ENCODE measurements around the gene TPST1. TPM values are rescaled to one million over a fixed set of nuclear protein-coding genes. Genes with fewer than 3 reads are reported as not detected.

Gene TPST1
- total RNA-seq, 4 donors from 2014 or later, result 1.5 to 28.3 (median 9.7) TPM

- no peak overlapping the region for H3K4me3 ChIP-seq
- no peak for TF ChIP-seq POLR2A (IDR thresholded peaks at IDR 0.05)
- intact Hi-C loops (cut with DNase I; ENCODE audit: low total_unique reads) (loop anchor here (10.0 kb wide), 1 partner anchor 52 kb away; no protein-coding TSS in a partner anchor), in situ Hi-C loops (cut with MboI; ENCODE audit: low pct_ligation_motif_present in 1 of 4, low pct_unique_long_range_greater_than_20kb in 1 of 4, low sequenced_read_pairs in 3 of 4) (no loop called here)
- no peaks in the 10 kb centered on the region for H3K27me3 ChIP-seq
- peaks cover 0 to 8% (median 0%) of the 10 kb centered on the region in 4 donors for H3K4me1 ChIP-seq
- no peak overlapping the region for H3K27ac ChIP-seq
- no peaks in the 10 kb centered on the region for H3K9me3 ChIP-seq
- WGBS, 2 donors (ENCODE audit: low coverage in 1 of 2), result 69 to 75% methylated on average over 1 of the region's 1 CpG
- no peaks in the 10 kb centered on the region for H3K36me3 ChIP-seq
- no peak for DNase-seq
Measured at GRCh38 chr7:66326501-66327215, 121.5 kb downstream of the TPST1 start.

GRCh38 chr7:66330961-66331360 lies 125.8 kb downstream of the TPST1 start:
- TF ChIP-seq POLR2AphosphoS5 (IDR thresholded peaks at IDR 0.05) (no peak), EP300 (IDR thresholded peaks at IDR 0.05; ENCODE audit: low read depth) (no peak), CTCF (IDR thresholded peaks at IDR 0.05) (no peak), POLR2A (IDR thresholded peaks at IDR 0.05) (no peak)
- Histone ChIP-seq H3K27me3 (no peaks in the 10 kb centered on the region), H3K9me3 (no peaks in the 10 kb centered on the region), H3K36me3 (no peaks in the 10 kb centered on the region), H3K27ac (no peak overlapping the region), H3K4me1 (peaks cover 0 to 15% (median 2%) of the 10 kb centered on the region in 4 donors), H3K4me3 (no peak overlapping the region)
- 55% methylated on average over 1 of the region's 1 CpG; no CpG with 5 or more reads in 1 of the 2 donors for WGBS, 2 donors (ENCODE audit: low coverage in 1 of 2)
- in situ Hi-C loops (cut with MboI; ENCODE audit: low pct_ligation_motif_present in 1 of 4, low pct_unique_long_range_greater_than_20kb in 1 of 4, low sequenced_read_pairs in 3 of 4) (no loop called here), intact Hi-C loops (cut with DNase I; ENCODE audit: low total_unique reads) (no loop called here)
- no peak for DNase-seq

GRCh38 chr7:66331883-66332282 lies 126.7 kb downstream of the TPST1 start:
- WGBS, 2 donors (ENCODE audit: low coverage in 1 of 2), result 81 to 89% methylated on average over 6 of the region's 6 CpGs
- intact Hi-C loops (cut with DNase I; ENCODE audit: low total_unique reads), result no loop called here
- Histone ChIP-seq H3K27ac (no peak overlapping the region), H3K9me3 (peaks cover 5% of the 10 kb centered on the region in 2 donors), H3K4me3 (no peak overlapping the region), H3K27me3 (no peaks in the 10 kb centered on the region), H3K4me1 (peaks cover 0 to 14% (median 2%) of the 10 kb centered on the region in 4 donors), H3K36me3 (no peaks in the 10 kb centered on the region)
- no peak for DNase-seq
- TF ChIP-seq EP300 (IDR thresholded peaks at IDR 0.05; ENCODE audit: low read depth), result no peak
- TF ChIP-seq POLR2A (IDR thresholded peaks at IDR 0.05), result no peak
- TF ChIP-seq CTCF (IDR thresholded peaks at IDR 0.05), result no peak
- no peak for TF ChIP-seq POLR2AphosphoS5 (IDR thresholded peaks at IDR 0.05)
- in situ Hi-C loops (cut with MboI; ENCODE audit: low pct_ligation_motif_present in 1 of 4, low pct_unique_long_range_greater_than_20kb in 1 of 4, low sequenced_read_pairs in 3 of 4), result no loop called here

GRCh38 chr7:66333443-66333842 lies 128.3 kb downstream of the TPST1 start:
- Histone ChIP-seq H3K27me3 (no peaks in the 10 kb centered on the region), H3K36me3 (no peaks in the 10 kb centered on the region), H3K9me3 (peaks cover 8 to 14% of the 10 kb centered on the region in 2 donors), H3K4me3 (no peak overlapping the region), H3K27ac (no peak overlapping the region), H3K4me1 (peaks cover 0 to 7% (median 2%) of the 10 kb centered on the region in 4 donors)
- in situ Hi-C loops (cut with MboI; ENCODE audit: low pct_ligation_motif_present in 1 of 4, low pct_unique_long_range_greater_than_20kb in 1 of 4, low sequenced_read_pairs in 3 of 4), result no loop called here
- DNase-seq, result no peak
- intact Hi-C loops (cut with DNase I; ENCODE audit: low total_unique reads), result no loop called here
- TF ChIP-seq POLR2A (IDR thresholded peaks at IDR 0.05) (no peak), CTCF (IDR thresholded peaks at IDR 0.05) (no peak), POLR2AphosphoS5 (IDR thresholded peaks at IDR 0.05) (no peak), EP300 (IDR thresholded peaks at IDR 0.05; ENCODE audit: low read depth) (no peak)
- WGBS, 2 donors (ENCODE audit: low coverage in 1 of 2), result 41 to 60% methylated on average over 1 of the region's 1 CpG
